GM18868 (cell line): Measurements from ENCODE around the gene AASS.

ENCODE experiments used
- ATAC-seq: cut with Tn5 transposase; IDR thresholded peaks from one replicate; pipeline ENCODE4 v1.9.1; 2021; ENCODE audit warnings: mild to moderate bottlenecking, moderate library complexity; ENCODE audit not compliant: unreplicated experiment

Gene AASS

DNA sequence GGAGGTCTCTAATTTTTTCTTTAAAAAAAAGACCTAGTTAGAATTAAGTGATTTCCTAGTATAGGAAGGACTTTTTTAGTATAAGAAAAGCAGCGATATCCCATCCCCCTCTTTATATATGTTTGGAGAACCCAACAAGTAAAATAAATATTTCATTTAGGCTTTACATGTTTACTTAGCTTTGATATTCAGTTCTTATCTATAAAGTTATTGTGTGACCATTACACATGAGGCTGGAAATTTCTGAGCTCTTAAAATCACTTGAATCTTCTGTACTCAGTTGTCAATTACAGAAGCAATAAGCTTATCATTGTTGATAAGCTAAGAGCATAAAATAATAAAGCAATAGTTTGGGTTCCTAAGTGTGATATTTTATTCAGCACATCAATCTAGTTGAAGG lies 89.7 kb downstream of the AASS start:
- ATAC-seq = no peak

DNA sequence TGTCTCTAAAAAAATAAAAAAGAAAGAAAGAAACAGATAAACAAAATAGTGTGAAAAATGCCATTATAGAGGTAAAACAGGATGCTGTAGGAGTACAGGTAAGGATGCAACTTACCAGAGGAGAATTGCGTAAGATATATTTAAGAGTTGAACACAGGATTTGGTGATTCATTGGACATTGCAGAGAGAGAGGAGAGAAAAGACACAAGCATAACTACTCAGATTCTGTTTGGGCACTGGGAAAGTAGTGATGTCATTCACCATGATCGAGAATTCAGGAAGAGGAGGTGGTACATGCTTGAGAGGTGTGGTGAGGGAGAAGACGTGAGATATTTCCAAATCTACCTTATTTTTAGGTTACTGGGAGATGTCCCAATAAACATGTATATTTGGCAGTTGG lies 97.6 kb downstream of the AASS start:
- ATAC-seq = no peak

- ATAC-seq = no peak
Measured at GRCh38 chr7:122040147-122040546, 103.9 kb downstream of the AASS start.

GRCh38 chr7:122038904-122039303 lies 105.1 kb downstream of the AASS start:
- peak; percentile 42 for ATAC-seq

- no peak for ATAC-seq
Measured at GRCh38 chr7:122038134-122038533, 105.9 kb downstream of the AASS start.

GRCh38 chr7:122035876-122036275 lies 108.2 kb downstream of the AASS start:
- ATAC-seq = no peak

DNA sequence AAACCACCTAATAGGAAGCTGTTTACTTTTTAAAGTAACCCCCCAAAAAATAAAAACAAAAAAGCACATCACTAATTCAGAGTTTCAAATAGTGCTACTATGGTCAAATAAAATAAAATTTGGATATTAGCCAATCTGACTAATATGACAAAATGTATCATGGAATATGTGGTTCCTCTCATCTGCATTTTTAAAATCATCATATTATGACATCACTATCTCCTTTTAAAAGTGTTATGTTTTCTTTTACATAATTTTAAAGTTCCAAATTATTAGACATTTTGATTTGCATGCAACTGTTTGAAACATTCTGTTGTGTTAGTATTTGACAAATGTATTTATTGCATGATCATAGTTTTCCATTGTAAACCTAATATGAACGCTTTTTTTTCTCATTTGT lies 110.4 kb downstream of the AASS start:
- no peak for ATAC-seq

DNA sequence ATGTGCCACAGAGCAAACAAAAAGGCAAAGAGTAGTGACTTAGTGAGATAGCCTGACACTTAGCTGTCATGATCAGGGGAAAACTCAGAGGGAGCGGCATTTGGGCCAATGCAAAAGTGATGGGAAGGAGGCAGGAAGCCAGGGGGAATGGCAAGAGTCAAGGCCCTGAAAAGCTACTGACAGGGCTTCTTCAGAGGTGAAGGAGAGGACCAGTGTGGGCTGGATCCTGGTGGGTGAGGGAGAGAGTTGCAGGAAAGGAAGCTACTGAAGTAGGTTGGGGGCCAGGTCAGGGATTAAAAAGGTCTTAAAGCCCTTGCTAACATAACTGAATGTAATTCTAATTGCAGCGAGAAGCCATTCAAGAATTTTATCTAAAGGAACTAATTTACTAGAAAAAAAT lies 117.0 kb downstream of the AASS start:
- ATAC-seq = no peak
